MCF 10A (cell line): ENCODE data around the gene MKKS. TPM values are rescaled to one million over a fixed set of nuclear protein-coding genes. Genes with fewer than 3 reads are reported as not detected.

Experiments used
- BruUV-seq: library from RNA; stranded (reverse); fragments of 400-500 nt; replicated peaks from 2 replicates; lab custom pipeline; 2021; lab: Mats Ljungman, UMichigan
- CTCF ChIA-PET: fragments of 300-600 bp; sonication (Branson Sonifier 250); formaldehyde crosslinking; extraction: SDS; loops from one replicate; lab custom pipeline; 2021; ENCODE audit warnings: antibody characterized with exemption, inconsistent platforms; lab: Yijun Ruan, JAX
- POLR2A ChIA-PET: fragments of 300-600, 350-650 bp; sonication (Branson Sonifier 250); formaldehyde crosslinking; extraction: SDS; loops from one replicate; lab custom pipeline; 2020; ENCODE audit warnings: antibody characterized with exemption, inconsistent platforms; lab: Yijun Ruan, JAX
- DNase-seq: peaks from one replicate; pipeline ENCODE4 v3.0.0-alpha.2; 2018; ENCODE audit not compliant: unreplicated experiment
- H3K27ac Mint-ChIP-seq: one replicate; pipeline ENCODE4 v1.8.0; 2022; ENCODE audit warnings: mild to moderate bottlenecking, low read depth, mixed read lengths; ENCODE audit not compliant: unreplicated experiment
- H3K27me3 Mint-ChIP-seq: one replicate; pipeline ENCODE4 v1.8.0; 2022; ENCODE audit warnings: mixed read lengths; ENCODE audit not compliant: insufficient read depth, unreplicated experiment
- H3K36me3 Mint-ChIP-seq: one replicate; pipeline ENCODE4 v1.8.0; 2022; ENCODE audit warnings: mild to moderate bottlenecking, moderate library complexity, mixed read lengths; ENCODE audit not compliant: insufficient read depth, unreplicated experiment
- H3K4me1 Mint-ChIP-seq: one replicate; pipeline ENCODE4 v1.8.0; 2022; ENCODE audit warnings: mixed read lengths; ENCODE audit not compliant: insufficient read depth, unreplicated experiment
- H3K4me3 Mint-ChIP-seq: one replicate; pipeline ENCODE4 v1.8.0; 2022; ENCODE audit warnings: mild to moderate bottlenecking, moderate library complexity, mixed read lengths; ENCODE audit not compliant: unreplicated experiment
- H3K9me3 Mint-ChIP-seq: one replicate; pipeline ENCODE4 v1.8.0; 2022; ENCODE audit warnings: mixed read lengths; ENCODE audit not compliant: unreplicated experiment
- CTCF ChIP-seq: fragments of 200-600 bp; IDR thresholded peaks from one replicate; pipeline ENCODE4 v1.8.0; 2022; ENCODE audit warnings: antibody characterized with exemption, mild to moderate bottlenecking; ENCODE audit not compliant: unreplicated experiment
- intact Hi-C: fragments of 100-400 bp; cut with micrococcal nuclease; formaldehyde crosslinking; loops from 2 replicates; pipeline ENCODE4 v1.14.1; 2022
- total RNA-seq: library from RNA; stranded (reverse); gene quantifications from 2 replicates; pipeline ENCODE4 v1.2.3, GENCODE V29; 2022

MKKS gene
- total RNA-seq, 1 experiment from 2014 or later = 44.5 TPM

- Mint-ChIP-seq H3K4me1 (peaks cover 6% of the 10 kb centered on the region), H3K27me3 (no peaks in the 10 kb centered on the region), H3K36me3 (peaks cover 25% of the 10 kb centered on the region), H3K9me3 (no peaks in the 10 kb centered on the region), H3K4me3 (no peak overlapping the region), H3K27ac (no peak overlapping the region)
- intact Hi-C loops = no loop called here
- ChIA-PET CTCF (interaction anchor here (0.7 to 12.0 kb wide), 3 partner anchors 20 to 1650 kb away, joined by 3 to 107 read pairs (median 71); no protein-coding TSS in a partner anchor), POLR2A (interaction anchor here (1.2 to 2.3 kb wide), 3 partner anchors 10 to 26 kb away, joined by 3 to 10 read pairs (median 5); partner anchors contain the start of genes MKKS and SLX4IP)
- no peak for TF ChIP-seq CTCF
- BruUV-seq = no TSS peak
- DNase-seq = no peak
Observed at GRCh38 chr20:10408108-10408813, 25.8 kb downstream of the MKKS start.

GRCh38 chr20:10404959-10405530, 29.0 kb downstream of the MKKS start:
- intact Hi-C loops = no loop called here
- Mint-ChIP-seq H3K27me3 (no peaks in the 10 kb centered on the region), H3K4me3 (no peak overlapping the region), H3K27ac (no peak overlapping the region), H3K4me1 (no peaks in the 10 kb centered on the region), H3K36me3 (peaks cover 25% of the 10 kb centered on the region), H3K9me3 (no peaks in the 10 kb centered on the region)
- no peak for TF ChIP-seq CTCF
- CTCF ChIA-PET = interaction anchor here (0.6 to 1.0 kb wide), 4 partner anchors 87 to 1451 kb away, joined by 3 read pairs; no protein-coding TSS in a partner anchor
- no peak for DNase-seq
- POLR2A ChIA-PET = no interaction called here
- BruUV-seq = no TSS peak

- no TSS peak for BruUV-seq
- no peak for DNase-seq
- Mint-ChIP-seq H3K36me3 (peaks cover 25% of the 10 kb centered on the region), H3K27ac (no peak overlapping the region), H3K4me1 (no peaks in the 10 kb centered on the region), H3K4me3 (no peak overlapping the region), H3K9me3 (no peaks in the 10 kb centered on the region), H3K27me3 (no peaks in the 10 kb centered on the region)
- CTCF ChIA-PET = interaction anchor here (0.6 to 2.5 kb wide), 7 partner anchors 9 to 1452 kb away, joined by 3 to 9 read pairs (median 6); no protein-coding TSS in a partner anchor
- intact Hi-C loops = no loop called here
- no peak for TF ChIP-seq CTCF
- POLR2A ChIA-PET = interaction anchor here (0.6 kb wide), 1 partner anchor 30 kb away, joined by 3 read pairs; no protein-coding TSS in a partner anchor
Observed at GRCh38 chr20:10404023-10404628, 29.9 kb downstream of the MKKS start.
